Measurements from ENCODE around the gene SART3. TPM values are rescaled to one million over a fixed set of nuclear protein-coding genes. Genes with fewer than 3 reads are reported as not detected.
"Not testable (repeated sequence)": the region's sequence is repeated elsewhere in the genome, so short reads cannot be mapped to it uniquely, and the experiment has no call there.

SART3 gene
- total RNA-seq, 1 donor = 51.7 TPM

DNA sequence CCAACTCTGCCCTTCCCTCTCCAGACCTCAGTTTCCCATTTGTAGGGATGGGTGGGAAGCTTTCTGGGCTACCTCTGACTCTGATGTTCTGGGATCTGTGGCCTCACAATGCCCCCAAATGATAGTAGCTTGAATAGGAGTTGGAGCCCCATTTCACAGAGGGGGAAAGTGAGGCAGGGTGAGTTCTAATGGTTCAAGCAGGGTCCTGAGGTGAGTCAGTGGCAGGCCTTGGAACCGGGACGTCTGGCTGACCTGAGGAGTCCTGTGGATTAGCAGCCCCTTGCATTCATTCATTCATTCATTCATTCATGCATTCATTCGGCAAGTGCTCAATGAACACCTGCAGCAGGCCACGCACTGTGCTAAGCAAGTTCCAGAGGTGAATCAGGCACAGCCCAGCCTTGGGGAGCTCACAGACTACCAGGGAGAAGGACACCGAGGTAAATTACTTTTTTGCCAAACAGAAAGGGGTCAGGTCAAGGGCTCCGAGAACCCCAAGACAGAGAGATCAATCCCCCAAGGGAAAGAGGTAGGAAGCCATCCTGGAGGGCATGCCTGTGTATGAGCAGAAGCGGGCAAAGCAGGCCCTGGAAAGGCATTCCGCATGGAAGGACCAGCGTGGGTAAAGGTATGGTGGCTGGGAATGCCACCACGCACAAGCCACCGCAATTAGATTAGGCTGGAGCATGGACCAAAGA is 37.7 kb upstream of the SART3 start:
- no peak for DNase-seq (ENCODE audit: low read depth in 2 of 3, low spot score in 2 of 3)

DNA sequence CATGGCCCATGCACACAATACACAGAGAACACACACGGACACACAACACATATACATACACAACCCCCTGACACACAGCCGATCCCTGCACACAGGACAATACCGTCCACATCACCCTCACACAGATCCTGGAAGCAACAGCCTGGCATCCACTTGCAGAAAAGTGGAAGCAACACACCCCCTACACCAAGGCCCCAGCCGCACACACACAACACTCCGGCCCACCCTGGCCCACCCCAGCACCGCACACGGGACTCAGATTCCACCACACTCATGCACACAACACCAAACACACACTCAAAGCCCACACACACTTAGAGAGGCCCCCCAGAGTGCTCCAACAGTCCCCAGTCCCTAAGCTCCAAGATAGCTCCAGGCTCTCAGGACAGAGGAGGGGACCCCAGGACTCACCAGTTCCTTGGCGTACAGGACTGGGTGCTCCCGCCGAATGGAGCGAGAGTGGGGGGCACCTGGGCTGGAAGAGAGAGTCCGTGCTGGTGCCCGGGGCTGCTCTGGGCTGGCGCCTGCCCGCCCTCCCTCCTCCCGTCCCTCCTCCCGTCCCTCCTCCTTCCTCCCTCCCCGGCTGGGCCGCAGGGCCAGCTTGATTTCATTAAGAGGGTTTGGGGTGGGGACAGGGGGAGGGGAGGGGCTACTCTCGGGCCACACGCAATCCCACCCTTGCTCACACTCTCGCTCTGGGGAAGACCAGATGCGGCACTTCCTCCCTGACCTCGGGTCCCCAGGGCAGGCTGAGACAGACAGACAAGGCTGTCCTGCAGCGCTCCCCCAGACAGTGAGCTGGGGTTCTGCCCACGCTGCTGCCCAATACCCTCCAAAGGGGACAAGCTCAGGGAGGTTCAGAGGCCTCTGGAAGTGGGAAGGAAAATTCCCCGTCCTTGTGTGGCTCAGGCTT is 36.8 kb upstream of the SART3 start, which contains the start of gene TMEM119:
Gene TMEM119, minus strand, starts transcription at position 526 of the 913 bp plus-strand sequence. CDS start 5,701 bp downstream, outside the sequence.
- DNase-seq (ENCODE audit: low read depth in 2 of 3, low spot score in 2 of 3) = no peak

DNA sequence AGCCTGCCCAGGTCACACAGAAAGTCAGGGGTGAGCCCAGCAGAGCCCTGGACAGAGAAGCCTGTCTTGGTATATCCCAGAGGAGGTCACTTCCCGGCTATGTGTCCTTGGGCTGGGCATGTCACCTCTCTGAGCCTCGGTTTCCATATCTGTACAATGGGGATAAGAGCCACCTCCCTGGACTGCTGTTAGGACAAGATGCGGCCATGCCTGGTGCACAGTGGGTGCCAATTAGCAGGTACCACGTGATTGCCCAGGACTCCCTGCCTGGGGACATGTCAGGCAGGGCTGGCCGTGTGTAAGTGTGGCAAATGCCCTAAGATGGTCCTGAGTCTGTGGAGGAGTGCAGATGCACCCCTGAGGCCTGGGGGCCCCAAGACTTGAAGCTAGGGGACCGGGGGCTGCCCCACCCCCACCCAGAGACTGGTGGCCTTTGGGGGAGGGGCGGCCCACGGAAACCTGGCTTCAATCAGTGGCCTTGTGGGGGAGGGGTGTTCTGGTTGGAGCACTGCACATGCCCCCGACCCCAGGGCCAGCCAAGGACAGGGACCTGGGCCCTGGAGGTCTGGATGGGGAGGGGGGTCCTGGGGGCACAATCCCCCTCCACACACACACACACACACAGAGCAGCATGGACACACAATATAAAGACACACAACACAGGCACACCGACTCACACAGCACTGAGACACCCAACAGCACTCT is 36.0 kb upstream of the SART3 start:
- DNase-seq (ENCODE audit: low read depth in 2 of 3, low spot score in 2 of 3) = no peak

DNA sequence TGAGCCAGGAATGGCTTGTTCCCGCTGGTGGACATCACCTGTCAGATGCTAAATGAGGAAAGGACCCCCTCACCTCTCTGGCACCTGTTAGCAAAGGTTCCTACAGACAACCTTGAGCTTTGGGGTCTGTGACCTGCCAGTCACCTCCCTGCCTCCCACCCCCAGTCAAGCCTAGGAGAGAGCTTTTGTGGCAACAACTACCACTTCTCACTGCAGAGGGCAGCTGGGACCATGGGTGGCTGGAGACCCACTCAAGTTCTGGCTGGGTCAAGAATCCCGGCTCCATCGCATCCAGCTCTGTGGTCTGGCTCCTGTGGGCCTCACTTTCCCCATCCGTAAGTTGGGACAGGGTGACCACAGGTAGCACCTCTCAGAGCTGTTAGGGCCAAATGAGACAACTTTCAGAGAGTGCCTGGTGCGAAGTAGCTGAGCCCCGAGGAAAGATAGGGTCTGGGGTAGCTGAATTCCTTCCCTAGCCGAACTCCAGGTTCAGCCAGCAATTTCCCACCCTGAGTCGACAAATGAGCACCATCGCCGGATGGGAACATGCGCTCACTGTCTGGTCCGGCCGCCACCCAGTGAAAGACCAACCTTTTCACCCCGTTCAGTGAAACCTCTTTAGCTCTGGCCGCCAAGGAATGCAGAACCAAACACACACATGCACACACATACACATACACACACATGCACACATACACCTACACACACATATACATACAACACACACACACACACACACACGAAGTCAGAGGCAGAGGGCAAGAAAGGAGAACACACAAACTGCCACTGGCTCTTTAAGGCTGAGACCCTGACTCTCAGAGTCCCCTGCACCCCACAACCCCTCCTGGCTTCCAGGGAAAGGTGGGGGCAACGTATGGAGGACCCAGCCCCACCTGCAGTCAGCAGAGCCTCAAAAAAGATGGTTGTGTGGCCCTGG is 35.0 kb upstream of the SART3 start:
- no peak for DNase-seq (ENCODE audit: low read depth in 2 of 3, low spot score in 2 of 3)

DNA sequence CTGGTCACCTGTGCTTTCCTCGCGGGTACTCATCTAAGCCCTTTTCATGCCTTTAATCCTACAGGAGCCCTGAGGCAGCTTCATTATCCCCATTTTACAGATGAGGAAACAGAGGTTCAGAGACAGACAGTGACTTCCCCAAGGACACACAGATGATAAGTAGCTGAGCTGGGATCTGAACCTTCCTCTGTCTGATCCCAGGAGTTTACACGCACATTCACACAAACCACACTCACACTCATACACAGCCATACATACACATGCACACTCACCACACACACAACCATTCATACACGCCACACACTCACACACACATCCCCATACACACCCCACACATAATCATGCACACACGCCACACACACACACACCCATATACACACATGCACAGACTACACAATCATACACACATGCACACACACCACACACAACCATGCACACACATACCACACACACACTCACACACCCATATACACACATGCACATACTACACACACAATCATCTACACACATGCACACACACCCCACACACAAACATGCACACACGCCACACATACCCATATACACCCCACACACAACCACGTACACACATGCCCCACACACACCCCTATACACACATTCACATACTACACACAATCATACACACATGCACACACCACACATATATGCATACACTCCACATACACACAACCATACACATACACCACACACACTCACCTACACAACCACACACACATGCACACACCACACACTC is 34.2 kb upstream of the SART3 start:
- DNase-seq (ENCODE audit: low read depth in 2 of 3, low spot score in 2 of 3) = no peak

DNA sequence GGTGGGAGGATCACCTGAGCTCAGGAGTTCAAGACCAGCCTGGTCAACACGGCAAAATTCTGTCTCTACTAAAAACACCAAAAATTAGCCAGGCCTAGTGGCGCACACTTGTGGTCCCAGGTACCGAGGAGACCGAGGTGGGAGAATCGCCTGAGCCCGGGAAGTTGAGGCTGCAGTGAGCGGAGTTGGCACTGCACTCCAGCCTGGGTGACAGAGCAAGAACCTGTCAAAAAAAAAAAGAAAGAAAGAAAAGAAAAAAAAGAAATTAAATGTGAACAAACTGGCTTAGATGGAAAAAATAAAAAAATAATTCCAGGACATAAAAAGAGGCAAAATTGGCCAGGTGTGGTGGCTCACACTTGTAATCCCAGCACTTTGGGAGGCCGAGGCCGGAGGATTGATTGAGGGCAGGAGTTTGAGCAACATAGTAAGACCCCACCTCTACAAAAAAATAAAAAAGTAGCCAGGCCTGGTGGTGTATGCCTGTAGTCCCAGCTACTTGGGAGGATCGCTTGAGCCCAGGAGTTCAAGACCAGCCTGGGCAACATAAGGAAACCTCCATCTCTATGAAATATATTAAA is 33.4 kb upstream of the SART3 start:
- DNase-seq (ENCODE audit: low read depth in 2 of 3, low spot score in 2 of 3) = no peak

DNA sequence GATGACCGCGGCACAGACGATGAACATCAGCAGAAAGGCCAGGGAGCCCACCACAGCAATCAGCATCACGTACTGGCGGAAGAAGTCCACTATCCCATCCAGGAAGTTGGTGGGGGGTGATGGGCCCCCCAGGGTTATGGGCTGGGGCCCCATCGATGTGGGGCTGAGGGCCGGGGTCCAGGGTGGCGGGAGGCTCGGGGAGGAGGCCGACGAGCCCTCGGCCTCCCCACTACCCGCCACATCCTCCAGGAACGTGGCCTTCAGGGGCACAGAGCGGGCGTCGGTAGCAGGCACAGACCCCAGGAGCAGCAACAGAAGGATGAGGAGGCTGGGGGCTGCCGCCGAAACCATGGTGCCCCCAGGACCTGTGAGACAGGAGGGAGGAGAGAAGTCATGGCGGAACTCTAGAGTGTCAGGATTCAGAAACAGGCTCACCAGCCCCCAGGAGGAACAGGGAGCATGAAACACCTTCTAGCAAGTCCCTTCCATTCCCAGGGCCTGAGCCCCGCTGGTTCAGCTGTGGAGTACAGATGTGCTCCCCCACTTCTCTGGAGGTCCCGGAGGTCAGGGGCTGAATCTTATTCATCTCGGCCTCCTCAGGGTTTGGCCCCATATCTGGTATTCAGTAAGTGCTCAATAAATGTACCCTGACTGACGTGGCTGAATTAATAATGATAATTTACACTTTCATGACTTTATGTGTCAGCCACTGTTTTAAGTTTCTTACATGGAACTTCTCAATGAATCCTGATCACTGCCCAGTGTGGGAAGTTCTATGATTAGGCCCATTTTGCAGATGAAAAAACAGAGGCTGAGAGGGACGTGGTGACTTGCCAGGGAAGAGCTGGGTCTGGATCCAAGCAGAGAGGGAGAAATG is 31.3 kb upstream of the SART3 start:
- DNase-seq (ENCODE audit: low read depth in 2 of 3, low spot score in 2 of 3) = no peak

DNA sequence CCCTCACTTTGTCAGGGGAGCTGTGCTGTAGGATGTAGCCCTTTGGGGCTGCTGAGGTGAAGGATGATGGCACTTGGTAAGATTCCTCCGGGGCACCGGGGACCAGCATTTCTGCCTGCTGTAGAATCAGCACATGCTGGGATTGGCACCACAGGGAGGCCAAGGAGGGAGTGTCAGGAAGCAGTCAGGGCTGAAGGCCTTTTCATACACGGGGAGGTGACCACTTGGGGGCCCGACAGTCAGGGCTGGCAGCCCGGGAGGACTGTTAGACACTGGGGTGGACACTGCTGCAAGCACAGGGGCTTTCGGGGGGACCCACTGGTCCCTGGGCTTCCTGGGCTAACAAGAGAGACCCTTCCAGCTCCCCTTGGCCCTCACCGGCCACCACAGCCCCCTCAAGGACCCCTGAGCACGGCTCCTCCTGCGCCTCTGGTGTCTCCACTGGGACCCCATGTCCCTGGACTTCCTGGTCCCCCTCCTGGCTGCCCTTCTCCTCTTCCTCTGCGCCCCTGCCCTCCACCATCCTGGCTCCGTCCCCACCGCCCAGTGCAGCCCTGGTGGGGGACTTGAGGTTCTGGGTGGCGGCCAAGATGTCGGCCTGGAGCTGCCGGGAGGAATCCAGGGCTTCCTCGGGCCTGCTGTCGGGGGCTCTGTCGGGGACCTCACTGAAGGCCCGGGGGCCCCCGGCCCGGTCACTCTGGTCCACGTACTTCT is 30.5 kb upstream of the SART3 start:
- no peak for DNase-seq (ENCODE audit: low read depth in 2 of 3, low spot score in 2 of 3)

DNA sequence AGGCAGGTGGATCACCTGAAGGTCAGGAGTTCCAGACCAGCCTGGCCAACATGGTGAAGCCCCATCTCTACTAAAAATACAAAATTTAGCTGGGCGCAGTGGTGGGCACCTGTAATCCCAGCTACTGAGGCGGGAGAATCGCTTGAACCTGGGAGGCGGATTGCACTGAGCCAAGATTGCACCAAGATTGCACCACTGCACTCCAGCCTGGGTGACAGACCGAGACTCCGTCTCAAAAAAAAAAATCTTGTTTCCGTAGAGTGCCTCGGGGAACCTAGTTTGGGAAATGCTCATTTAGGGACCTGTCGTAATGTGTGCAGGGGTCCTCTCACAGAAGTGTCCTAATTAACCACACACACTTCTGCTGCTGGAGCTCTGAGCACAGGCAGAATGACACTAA is 29.5 kb upstream of the SART3 start:
- DNase-seq (ENCODE audit: low read depth in 2 of 3, low spot score in 2 of 3) = not testable (repeated sequence)

DNA sequence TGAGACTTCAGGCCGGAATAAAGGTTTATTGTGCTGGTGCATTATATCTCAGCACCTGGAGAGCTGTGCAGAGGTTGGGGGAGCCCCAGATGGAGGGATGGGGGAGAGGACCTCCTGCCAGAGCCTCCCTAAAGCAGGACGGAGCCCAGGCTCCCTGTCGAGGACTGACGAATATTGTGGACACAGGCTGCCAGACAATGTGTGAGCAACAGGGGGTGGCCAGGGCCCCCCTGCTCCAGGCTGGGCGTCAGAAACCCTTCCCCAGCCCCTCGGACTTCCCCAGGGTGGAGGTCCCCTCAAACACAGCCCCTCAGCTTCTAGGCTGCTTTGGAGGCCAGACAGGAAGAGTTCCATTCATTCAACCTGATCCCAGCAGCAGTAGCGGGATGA is 28.9 kb upstream of the SART3 start:
- no peak for DNase-seq (ENCODE audit: low read depth in 2 of 3, low spot score in 2 of 3)

DNA sequence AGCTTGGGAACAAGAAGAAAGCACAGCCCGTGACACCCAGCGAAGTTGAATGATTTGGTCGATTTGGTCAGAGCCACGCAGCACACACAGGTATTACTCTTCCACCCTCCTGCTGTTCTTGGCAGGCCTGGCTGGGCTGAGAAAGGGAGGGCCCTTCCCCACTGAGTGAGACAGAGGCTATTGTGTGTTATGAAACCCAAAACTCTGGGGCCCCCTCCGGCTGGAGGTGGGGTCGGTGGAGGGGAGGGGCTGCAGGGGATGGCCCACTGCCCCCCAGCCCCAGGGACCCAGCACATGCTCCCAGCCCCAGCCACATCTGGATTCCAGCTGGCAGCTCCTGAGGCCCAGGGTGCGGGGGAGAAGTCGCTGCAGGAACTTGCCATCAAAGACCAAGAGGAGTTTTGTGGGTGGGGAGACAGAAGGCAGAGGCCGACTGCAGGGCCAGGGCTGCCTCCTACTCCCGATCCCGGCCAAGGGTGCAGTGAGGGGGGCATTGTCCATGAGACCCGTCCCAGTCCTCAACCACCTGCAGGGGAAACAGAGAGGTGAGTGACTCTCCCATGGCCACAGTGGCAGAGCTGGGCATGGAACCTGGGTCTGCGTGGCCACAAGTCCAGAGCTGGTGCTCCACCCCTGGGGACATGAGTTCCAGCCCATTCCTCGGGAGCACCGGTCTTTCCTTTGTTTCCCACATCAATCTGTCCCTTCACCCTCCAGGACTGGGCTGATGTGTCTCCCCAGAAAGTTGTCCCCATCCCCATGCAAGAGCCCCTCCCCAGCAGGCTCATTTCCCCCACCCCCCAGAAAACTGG is 28.3 kb upstream of the SART3 start:
- DNase-seq (ENCODE audit: low read depth in 2 of 3, low spot score in 2 of 3) = no peak

DNA sequence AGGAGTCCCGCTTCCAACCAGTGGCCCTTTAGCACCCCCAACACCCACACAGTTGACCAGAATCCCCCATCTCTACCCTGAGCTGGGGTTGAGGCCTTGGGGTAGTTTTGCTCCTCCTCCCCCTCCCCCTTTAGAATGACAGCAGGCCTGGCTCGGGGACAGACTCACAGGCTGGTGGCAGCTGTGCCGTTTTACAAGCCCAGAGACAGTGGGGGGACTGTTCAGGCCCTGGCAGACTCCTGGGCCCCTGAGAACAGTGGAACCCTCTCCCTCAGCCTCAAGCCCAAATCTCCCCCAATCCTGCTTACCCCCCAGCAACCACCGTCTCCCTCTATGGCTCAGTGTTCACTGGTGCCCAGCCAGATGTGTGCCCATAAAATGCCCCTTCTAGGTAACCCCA is 26.9 kb upstream of the SART3 start:
- DNase-seq (ENCODE audit: low read depth in 2 of 3, low spot score in 2 of 3) = no peak

DNA sequence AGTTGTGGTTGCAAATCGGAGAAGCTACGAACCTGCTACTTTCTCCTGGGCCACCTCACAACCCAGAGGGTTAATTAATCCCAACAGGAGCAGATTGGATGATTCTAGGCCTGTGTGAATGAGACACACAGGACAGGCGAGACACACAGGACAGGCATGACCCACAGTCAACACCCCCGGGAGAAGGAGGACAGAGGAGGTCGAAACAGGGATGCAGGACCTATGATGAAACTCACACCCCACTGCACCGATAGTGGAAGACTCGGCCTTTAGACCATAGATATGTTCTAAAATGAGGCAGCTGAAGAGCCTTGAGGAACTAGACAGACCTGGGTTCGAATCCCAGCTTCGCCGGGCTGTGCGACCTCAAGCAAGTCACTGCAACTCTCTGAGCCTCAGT is 25.3 kb upstream of the SART3 start:
- no peak for DNase-seq (ENCODE audit: low read depth in 2 of 3, low spot score in 2 of 3)

DNA sequence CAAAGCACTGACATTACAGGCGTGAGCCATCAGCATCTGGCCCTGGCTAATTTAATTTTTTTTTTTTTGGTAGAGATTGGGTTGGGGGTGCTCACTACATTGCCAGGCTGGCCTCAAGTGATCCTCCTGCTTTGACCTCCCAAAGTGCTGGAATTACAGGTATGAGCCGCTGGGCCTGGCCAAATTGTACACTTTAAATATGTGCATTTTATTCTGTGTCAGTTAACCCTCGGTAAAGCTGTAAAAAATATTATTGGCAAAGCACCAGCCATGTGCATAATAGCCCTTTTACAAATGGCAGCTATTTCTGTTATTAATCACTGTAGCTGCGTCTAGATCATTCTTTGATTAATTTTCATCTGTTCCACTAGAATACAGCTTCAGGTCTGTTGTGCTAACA is 24.9 kb upstream of the SART3 start:
- no peak for DNase-seq (ENCODE audit: low read depth in 2 of 3, low spot score in 2 of 3)

DNA sequence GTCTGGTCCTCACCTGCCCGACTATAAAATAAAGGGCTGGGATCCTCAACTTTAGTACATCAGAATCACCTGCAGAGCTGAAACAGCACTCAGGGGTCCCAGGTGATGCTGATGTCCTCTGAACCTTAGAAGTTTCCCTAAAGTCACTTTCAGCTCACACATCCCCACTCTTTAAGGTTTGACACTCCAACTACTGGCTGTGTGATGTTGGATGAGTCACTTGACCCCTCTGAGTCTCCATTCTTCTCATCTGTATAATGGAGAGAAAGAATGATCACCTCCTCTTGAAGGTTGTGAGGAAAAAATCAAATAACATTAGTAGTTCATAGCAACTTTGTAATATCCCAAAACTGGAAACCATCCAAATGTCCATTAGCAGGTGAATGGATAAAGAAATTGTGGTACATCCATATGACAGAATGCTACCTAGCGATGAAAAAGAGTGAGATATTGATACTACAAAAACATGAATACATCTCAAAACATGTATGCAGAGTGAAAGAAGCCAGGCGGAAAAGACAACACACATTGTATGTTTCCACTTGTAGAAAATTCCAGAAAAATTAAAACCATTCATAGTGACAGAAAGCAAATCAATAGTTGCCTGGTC is 23.6 kb upstream of the SART3 start:
- DNase-seq (ENCODE audit: low read depth in 2 of 3, low spot score in 2 of 3) = no peak

DNA sequence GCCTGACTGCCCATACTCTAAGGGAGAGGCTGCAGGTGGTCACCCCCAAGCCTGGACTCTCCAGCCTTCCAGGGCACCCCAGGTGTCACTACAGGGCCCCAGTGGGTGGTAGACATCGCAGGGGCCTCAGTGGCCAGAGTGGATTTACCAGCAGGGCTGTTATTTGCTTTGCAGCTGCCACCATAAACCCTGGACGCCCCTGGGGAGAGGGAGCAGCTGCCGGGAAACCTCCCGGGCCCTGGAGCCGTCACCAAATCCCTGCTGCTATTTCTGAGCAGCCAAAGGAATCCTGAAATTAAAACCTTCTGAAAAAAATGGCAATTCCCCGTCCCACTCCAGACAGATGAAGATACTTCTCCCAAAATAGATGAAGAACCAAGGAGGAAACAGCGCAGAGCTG is 23.0 kb upstream of the SART3 start:
- DNase-seq (ENCODE audit: low read depth in 2 of 3, low spot score in 2 of 3) = no peak
